AG04450 (cell line): ENCODE measurements around the gene TRAF3IP3. TPM values are rescaled to one million over a fixed set of nuclear protein-coding genes. Genes with fewer than 3 reads are reported as not detected.
"Not testable (repeated sequence)": the region's sequence is repeated elsewhere in the genome, so short reads cannot be mapped to it uniquely, and the experiment has no call there.

Experiments used
- CTCF ChIA-PET: fragments of 300-600, 350-600 bp; formaldehyde crosslinking; extraction: SDS; loops from one replicate; lab custom pipeline; 2022; ENCODE audit warnings: antibody characterized with exemption, inconsistent platforms; lab: Charles Lee
- POLR2A ChIA-PET: fragments of 350-600 bp; formaldehyde crosslinking; extraction: SDS; loops from one replicate; lab custom pipeline; 2021; ENCODE audit warnings: antibody characterized with exemption, inconsistent platforms; lab: Yijun Ruan, JAX
- DNase-seq: peaks from one replicate; pipeline ENCODE4 v3.0.0-alpha.2; 2011; ENCODE audit warnings: low read depth, low spot score
- H3K27ac ChIP-seq: one replicate; pipeline ENCODE4 v1.5.1; 2012; ENCODE audit warnings: low read depth, low read length, control low read depth
- H3K27me3 ChIP-seq: one replicate; pipeline ENCODE4 v1.6.0; 2012; ENCODE audit warnings: low read length; ENCODE audit not compliant: control insufficient read depth, insufficient read depth
- H3K4me3 ChIP-seq: 2 replicates; pipeline ENCODE4 v1.5.1; 2011; ENCODE audit warnings: mild to moderate bottlenecking, low read depth, low read length, control low read depth
- H3K9me3 ChIP-seq: 2 replicates; pipeline ENCODE4 v1.5.1; 2012; ENCODE audit warnings: low read length; ENCODE audit not compliant: control insufficient read depth, insufficient read depth
- polyA plus RNA-seq: library from polyadenylated mRNA; depleted of rRNA; stranded (reverse); fragments of >200 nt; gene quantifications from 2 replicates; pipeline ENCODE4 v1.2.3, GENCODE V29; 2011
- TF ChIP-seq, protein P1 (sequence below): IDR thresholded peaks from 2 replicates; pipeline ENCODE4 v1.5.1; 2011; ENCODE audit warnings: low read depth, low read length, control low read depth, inconsistent platforms

The TRAF3IP3 gene
- polyA plus RNA-seq, 1 experiment, result 0.10 TPM

DNA sequence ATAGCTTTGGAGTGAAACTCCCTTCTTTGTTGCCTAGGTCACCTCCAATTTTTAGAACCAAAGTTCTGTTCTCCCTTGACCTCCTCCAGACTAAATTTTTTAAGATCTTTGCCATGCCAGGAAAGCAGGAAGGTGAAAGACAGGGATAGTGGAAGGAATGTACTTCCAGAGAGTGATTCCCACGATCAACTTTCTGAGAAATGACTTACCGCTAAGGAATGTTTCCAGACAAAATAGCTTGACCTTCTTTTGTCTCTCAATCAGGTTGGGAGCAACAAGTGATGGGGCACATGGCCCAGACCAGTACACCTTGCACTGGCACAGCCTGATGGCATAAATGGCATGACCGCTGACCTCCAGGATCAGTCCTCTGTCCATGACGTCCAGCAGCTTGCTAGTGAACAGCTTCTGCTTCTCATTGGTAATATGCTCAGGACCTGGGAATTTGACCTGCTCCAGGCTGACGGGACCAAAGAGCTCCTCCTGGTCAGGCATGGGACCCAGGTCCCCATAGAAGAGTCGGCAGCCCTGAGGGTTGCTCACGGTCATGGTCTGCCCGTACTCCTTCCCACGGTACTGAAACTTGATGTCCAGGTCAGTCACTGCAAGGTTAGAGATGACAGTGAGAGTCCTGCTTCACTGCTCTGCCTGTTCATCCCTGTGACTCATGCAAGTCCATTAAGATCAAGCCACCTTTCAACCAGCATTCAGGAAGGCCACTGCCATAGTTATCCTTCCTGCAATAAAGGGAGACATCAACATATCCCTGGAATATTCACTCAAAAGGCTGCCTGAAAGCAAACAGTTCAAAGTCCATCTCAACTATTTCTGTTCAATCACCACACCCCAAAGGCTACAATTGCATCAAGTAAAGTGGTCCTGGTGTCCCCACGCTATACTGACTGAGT lies 34.7 kb downstream of the TRAF3IP3 start:
- no peak overlapping the region for H3K27ac ChIP-seq
- H3K9me3 ChIP-seq, result no peaks in the 10 kb centered on the region
- peaks cover 6% of the 10 kb centered on the region for H3K27me3 ChIP-seq
- H3K4me3 ChIP-seq, result no peak overlapping the region
- POLR2A ChIA-PET, result no interaction called here
- no peak for DNase-seq
- TF ChIP-seq, protein P1, sequence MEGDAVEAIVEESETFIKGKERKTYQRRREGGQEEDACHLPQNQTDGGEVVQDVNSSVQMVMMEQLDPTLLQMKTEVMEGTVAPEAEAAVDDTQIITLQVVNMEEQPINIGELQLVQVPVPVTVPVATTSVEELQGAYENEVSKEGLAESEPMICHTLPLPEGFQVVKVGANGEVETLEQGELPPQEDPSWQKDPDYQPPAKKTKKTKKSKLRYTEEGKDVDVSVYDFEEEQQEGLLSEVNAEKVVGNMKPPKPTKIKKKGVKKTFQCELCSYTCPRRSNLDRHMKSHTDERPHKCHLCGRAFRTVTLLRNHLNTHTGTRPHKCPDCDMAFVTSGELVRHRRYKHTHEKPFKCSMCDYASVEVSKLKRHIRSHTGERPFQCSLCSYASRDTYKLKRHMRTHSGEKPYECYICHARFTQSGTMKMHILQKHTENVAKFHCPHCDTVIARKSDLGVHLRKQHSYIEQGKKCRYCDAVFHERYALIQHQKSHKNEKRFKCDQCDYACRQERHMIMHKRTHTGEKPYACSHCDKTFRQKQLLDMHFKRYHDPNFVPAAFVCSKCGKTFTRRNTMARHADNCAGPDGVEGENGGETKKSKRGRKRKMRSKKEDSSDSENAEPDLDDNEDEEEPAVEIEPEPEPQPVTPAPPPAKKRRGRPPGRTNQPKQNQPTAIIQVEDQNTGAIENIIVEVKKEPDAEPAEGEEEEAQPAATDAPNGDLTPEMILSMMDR, result no peak
- CTCF ChIA-PET, result interaction anchor here (0.6 to 1.0 kb wide), 3 partner anchors 33 to 1827 kb away, joined by 3 to 4 read pairs (median 3); partner anchors contain the start of gene UTP25

- Histone ChIP-seq H3K9me3 (no peaks in the 10 kb centered on the region), H3K27ac (no peak overlapping the region), H3K4me3 (no peak overlapping the region), H3K27me3 (peaks cover 6% of the 10 kb centered on the region)
- TF ChIP-seq, protein P1, result no peak
- ChIA-PET CTCF (interaction anchor here (1.0 to 1.6 kb wide), 3 partner anchors 31 to 198 kb away, joined by 3 to 10 read pairs (median 3); no protein-coding TSS in a partner anchor), POLR2A (no interaction called here)
- no peak for DNase-seq
Measured at GRCh38 chr1:209791920-209792319, 36.1 kb downstream of the TRAF3IP3 start.

GRCh38 chr1:209793711-209794110 lies 37.9 kb downstream of the TRAF3IP3 start:
- H3K27ac ChIP-seq, POLR2A ChIA-PET, H3K9me3 ChIP-seq, DNase-seq, H3K27me3 ChIP-seq, H3K4me3 ChIP-seq: not testable (repeated sequence)
- CTCF ChIA-PET, result interaction anchor here (1.5 to 1.6 kb wide), 2 partner anchors 29 to 196 kb away, joined by 3 to 10 read pairs; no protein-coding TSS in a partner anchor

- TF ChIP-seq, protein P1, result no peak
- POLR2A ChIA-PET, result no interaction called here
- Histone ChIP-seq H3K27ac (no peak overlapping the region), H3K9me3 (no peaks in the 10 kb centered on the region), H3K4me3 (no peak overlapping the region), H3K27me3 (peaks cover 4% of the 10 kb centered on the region)
- CTCF ChIA-PET, result interaction anchor here (0.7 to 1.5 kb wide), 2 partner anchors 25 to 232 kb away, joined by 3 to 9 read pairs; no protein-coding TSS in a partner anchor
- no peak for DNase-seq
Measured at GRCh38 chr1:209797978-209798639, 42.3 kb downstream of the TRAF3IP3 start.

- POLR2A ChIA-PET, result no interaction called here
- H3K27ac ChIP-seq, result no peak overlapping the region
- H3K9me3 ChIP-seq, result peaks cover 5% of the 10 kb centered on the region; the same call in 1 of the 2 replicates
- TF ChIP-seq, protein P1, result no peak
- no peaks in the 10 kb centered on the region for H3K27me3 ChIP-seq
- no peak overlapping the region for H3K4me3 ChIP-seq
- no peak for DNase-seq
- CTCF ChIA-PET, result interaction anchor here (0.5 to 4.3 kb wide), 3 partner anchors 22 to 1838 kb away, joined by 3 to 35 read pairs (median 3); no protein-coding TSS in a partner anchor
Measured at GRCh38 chr1:209800984-209801834, 45.4 kb downstream of the TRAF3IP3 start.
